Testis (tissue), 2 donors: ENCODE data around the gene MCC.

Source experiments
- CTCF ChIP-seq, 3 experiments: fragments of 450-650 bp in 2 of 3; fragments of 200-600 bp in 1 of 3; sonication (generic) in 1 of 3; IDR thresholded peaks; one replicate each; pipeline ENCODE4 v1.5.1; 2016 to 2019; ENCODE audit warnings: antibody characterized with exemption in 3 of 3, mild to moderate bottlenecking in 2 of 3, moderate library complexity in 1 of 3
- POLR2A ChIP-seq: fragments of 450-650 bp; IDR thresholded peaks from one replicate; pipeline ENCODE4 v1.6.1; 2017; ENCODE audit warnings: antibody characterized with exemption, mild to moderate bottlenecking, moderate library complexity

- TF ChIP-seq POLR2A, result no peak
- no peak for TF ChIP-seq CTCF (IDR thresholded peaks at IDR 0.05)
Observed at GRCh38 chr5:113003763-113004162, 484.5 kb downstream of the MCC start.
